Measurements from ENCODE around the gene SYT9. TPM values are rescaled to one million over a fixed set of nuclear protein-coding genes. Genes with fewer than 3 reads are reported as not detected.

The SYT9 gene
- total and polyA plus RNA-seq, 2 of the 4 experiments (the other 2 are of a cell fraction) = not detected

GRCh38 chr11:7430496-7430895 is 178.8 kb downstream of the SYT9 start:
- Histone ChIP-seq H3K9ac (ENCODE audit: low read depth, low read length) (no peak overlapping the region), H3K79me1 (ENCODE audit: low read depth in 1 of 2, low read length in 2 of 2) (no peaks in the 10 kb centered on the region), H3K4me3 (ENCODE audit: insufficient read depth, low read depth, low read length) (no peak overlapping the region), H3K23ac (ENCODE audit: low read depth, low read length) (no peak overlapping the region), H2BK120ac (ENCODE audit: low read depth, low read length) (no peak overlapping the region), H3K27me3 (ENCODE audit: control insufficient read depth, insufficient read depth, low read length) (no peaks in the 10 kb centered on the region), H3K27ac (ENCODE audit: insufficient read depth, low read length) (no peak overlapping the region), H3K9me1 (ENCODE audit: insufficient read depth, low read length) (no peaks in the 10 kb centered on the region), H4K8ac (ENCODE audit: low read depth in 2 of 2, low read length in 2 of 2) (no peak overlapping the region), H4K91ac (ENCODE audit: insufficient read depth, low read depth, low read length) (no peak overlapping the region), H2BK5ac (ENCODE audit: low read depth, low read length, poor library complexity, severe bottlenecking) (no peak overlapping the region), H3K4me1 (ENCODE audit: control insufficient read depth, insufficient read depth, low read length) (no peaks in the 10 kb centered on the region), H4K5ac (ENCODE audit: low read depth, low read length) (no peak overlapping the region), H2BK20ac (ENCODE audit: low read depth, low read length) (no peak overlapping the region), H3K9me3 (ENCODE audit: control insufficient read depth, insufficient read depth, low read length) (no peaks in the 10 kb centered on the region), H3K36me3 (ENCODE audit: control insufficient read depth, insufficient read depth, low read length) (no peaks in the 10 kb centered on the region), H3K14ac (replicated peaks; ENCODE audit: low read depth, low read length) (no peak overlapping the region), H2AK5ac (ENCODE audit: low read depth, low read length) (no peak overlapping the region), H3K56ac (ENCODE audit: extremely low read depth, insufficient read depth, low read length) (no peak overlapping the region), H2AK9ac (replicated peaks; ENCODE audit: low read depth, low read length, poor library complexity) (no peak overlapping the region), H2BK15ac (ENCODE audit: low read depth, low read length) (no peak overlapping the region), H2AFZ (replicated peaks; ENCODE audit: low read length, poor library complexity) (no peak overlapping the region), H4K20me1 (ENCODE audit: insufficient read depth, low read length) (no peaks in the 10 kb centered on the region), H3K18ac (ENCODE audit: low read depth, low read length) (no peak overlapping the region), H3K4ac (ENCODE audit: low read depth, low read length) (no peak overlapping the region), H3K4me2 (ENCODE audit: low read depth, low read length) (no peak overlapping the region)
- ATAC-seq (ENCODE audit: low read depth) (no peak), DNase-seq (no peak)
- dilution Hi-C loops (cut with HindIII; ENCODE audit: low sequenced_read_pairs, unreplicated experiment) = no loop called here
- no peak for TF ChIP-seq POLR2A (IDR thresholded peaks at IDR 0.05; ENCODE audit: low read depth, low read length)
- no peak for TF ChIP-seq FOS (IDR thresholded peaks at IDR 0.05; ENCODE audit: low read depth, low read length)
- in situ Hi-C loops (cut with MboI; ENCODE audit: low sequenced_read_pairs) = loop anchor here (25.0 kb wide), 1 partner anchor 618 kb away; no protein-coding TSS in a partner anchor
- WGBS, 2 experiments (ENCODE audit: extremely low coverage in 2 of 2, insufficient read length in 1 of 2) = no CpG with 5 or more reads among the region's 2 CpGs
- intact Hi-C loops (cut with micrococcal nuclease) = no loop called here
- CTCF ChIA-PET = no interaction called here
- POLR2A ChIA-PET (ENCODE audit: unreplicated experiment) = no interaction called here
- no TSS peak for BruUV-seq (replicated peaks)
